GM18517 (cell line): ENCODE results near the gene ENKUR.
"Not testable (repeated sequence)": the region's sequence is repeated elsewhere in the genome, so short reads cannot be mapped to it uniquely, and the experiment has no call there.

ENCODE experiments used
- ATAC-seq: cut with Tn5 transposase; IDR thresholded peaks from one replicate; pipeline ENCODE4 v1.9.1; 2021; ENCODE audit warnings: mild to moderate bottlenecking, moderate library complexity; ENCODE audit not compliant: unreplicated experiment

ENKUR gene

DNA sequence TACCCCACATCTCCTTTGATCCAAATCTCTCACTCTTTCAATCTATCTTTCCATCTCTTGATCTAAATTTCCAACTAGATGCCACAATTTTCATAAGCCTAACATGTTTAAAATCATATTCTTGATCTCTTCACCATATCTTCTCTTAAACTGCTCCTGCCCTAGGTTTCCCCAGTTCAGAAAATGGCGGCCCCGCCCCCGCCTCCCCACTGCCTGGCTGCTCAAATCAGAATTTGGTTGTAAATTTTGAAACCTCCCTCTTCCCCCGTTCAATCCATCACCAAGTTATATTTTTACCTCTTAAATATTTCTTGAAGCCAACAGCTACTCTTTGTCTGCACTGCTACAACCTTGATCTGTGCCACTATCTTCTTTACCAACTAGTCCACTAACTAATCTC, 36.3 kb downstream of the ENKUR start:
- ATAC-seq, result no peak

DNA sequence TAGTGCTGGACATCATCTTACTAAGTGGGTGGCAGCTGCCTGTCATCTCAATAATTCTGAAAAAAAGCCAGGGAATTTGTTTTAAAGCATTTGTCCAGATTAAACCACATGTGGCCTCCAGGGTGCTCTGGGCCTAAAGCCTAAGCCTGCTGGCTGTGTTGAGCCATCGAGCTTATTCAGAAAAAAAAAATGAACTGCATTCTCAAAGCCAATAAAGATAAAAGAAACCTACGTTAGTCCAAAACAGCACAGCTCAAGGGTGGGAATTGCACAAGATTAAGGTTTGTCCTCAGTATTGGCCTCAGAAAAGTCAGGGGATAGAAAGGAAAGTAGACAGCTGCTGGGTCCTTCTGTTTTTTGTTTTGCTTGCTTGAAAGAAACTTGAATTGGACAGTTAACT, 41.0 kb downstream of the ENKUR start:
- no peak for ATAC-seq

DNA sequence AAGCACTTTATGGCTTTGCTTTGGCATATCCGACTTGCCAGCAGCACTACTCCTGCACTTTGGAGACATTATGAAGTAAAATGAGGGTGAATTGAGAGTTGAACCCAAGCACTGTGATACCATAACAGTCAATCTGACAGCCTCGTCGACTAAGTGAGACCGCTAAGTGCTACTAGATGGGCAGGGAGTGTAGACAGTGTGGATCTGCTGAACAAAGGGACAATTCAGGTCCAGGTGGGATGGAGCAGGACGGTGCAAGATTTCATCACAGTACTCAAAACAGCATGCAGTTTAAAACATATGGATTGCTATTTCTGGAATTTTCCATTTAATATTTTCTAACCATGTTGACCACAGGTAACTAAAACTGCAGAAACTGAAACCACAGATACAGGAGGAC, 42.8 kb downstream of the ENKUR start:
- no peak for ATAC-seq

DNA sequence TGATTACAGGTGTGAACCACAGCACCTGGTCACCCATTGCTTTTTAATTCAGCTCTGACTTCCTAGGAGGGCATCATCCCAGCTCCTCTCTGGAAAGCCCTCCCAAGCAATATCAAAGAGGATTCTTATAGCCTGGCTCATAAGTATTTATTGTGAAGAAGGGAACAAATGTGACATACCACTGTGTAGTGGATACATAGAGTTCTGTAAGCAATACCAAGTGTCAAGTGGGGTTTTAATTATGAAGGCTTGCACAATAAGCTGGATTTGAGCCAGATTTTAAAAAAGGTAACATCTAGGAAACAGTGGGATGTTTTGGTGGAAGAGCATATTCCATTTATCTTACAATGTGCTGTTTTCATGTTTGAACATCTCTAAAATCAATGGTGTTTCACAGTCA, 44.6 kb downstream of the ENKUR start:
- ATAC-seq, result no peak

DNA sequence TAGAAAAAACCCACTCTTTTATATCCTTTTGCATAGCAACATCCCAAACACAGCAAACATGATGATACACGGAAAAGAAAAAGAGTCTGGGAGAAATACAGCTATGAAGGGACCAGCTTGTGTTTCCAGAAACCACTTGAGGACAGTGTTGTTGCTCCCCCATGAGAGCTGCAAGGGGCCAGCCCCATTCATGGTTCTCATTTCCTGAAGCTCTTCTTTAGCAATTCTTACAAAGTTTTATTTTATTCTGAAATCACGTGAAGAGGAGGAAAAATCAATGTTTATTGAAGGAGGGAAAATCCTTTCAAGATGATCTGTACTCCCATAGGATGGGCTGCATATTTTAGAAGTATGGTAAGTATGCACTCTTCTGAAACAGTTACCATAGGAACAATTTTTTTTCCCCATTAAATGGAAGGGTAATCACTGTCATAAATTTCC, 46.1 kb downstream of the ENKUR start:
- ATAC-seq, result no peak

DNA sequence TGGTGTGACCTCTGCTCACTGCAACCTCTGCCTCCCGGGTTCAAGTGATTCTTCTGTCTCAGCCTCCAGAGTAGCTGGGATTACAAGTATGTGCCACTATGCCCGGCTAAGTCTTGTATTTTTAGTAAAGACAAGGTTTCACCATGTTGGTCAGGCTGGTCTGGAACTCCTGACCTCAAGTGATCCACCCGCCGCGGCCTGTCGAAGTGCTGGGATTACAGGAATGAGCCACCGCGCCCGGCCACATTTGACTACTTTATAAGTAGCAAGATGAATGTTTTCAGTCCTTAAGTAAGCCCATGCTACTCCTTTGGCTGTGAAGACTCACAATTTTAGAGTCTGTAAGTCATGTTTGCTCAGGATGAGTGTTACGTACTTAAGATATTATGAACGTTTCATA, 47.0 kb downstream of the ENKUR start:
- not testable (repeated sequence) for ATAC-seq

DNA sequence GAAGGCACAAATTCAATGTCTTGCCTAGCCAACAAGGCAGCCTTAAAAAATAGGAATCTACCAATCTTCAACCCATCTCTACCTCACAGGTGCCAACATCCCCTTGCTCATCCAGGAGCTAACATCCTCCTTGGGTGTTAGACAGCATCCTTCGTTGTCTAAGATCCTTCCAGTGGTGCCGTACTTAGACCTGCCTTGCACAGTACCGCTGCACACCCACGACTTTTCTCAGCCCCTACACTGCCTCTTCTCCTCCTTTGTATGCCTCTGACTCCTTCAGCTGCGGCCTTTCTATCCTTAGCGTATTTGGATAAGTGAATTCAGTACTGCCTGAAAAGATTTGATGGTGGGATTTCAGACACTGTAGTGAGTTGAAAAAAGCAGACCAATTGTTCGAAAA, 47.6 kb downstream of the ENKUR start:
- no peak for ATAC-seq

DNA sequence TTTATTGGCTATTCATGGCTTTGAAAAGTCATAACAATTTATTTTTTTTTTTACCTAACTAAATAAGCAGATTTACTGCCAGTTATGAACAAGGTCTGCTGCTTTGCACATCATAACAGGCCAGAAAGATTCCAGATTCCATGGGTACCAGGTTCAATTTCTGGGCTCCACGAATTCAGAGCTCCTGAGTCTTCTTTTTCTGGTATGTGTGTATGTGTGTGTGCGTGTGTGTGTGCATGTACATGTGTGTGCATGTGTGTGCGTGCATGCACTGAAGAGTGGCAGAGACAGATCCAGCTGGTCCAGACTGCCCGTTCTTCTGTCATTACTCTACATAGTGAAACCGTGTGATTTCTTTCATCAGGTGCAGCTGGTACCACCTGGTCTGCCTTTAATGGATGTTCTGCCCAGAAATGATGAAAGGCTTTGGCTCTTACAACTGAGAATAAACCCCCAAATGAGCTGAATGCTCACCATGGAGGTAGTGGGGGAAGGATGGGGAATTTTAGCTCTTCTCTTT, 48.9 kb downstream of the ENKUR start:
- no peak for ATAC-seq

DNA sequence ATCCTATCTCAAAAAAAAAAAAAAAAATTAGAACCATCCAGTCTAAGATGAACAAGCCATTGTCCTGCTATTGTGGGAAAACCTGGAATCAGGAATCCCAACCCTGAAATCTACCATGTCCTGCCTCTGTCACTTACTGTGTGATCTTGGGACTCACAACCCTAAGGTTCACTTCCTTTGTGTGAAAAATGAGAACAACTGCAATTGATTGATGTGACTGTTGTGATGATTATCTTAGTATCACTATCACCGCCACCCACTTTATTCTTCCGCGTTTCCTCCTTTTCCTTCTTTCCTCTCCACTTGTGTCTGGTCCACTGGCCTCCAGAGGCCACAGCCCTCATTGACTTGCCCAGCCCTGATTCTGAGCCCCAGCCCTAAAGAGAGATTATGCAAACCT, 50.9 kb downstream of the ENKUR start:
- no peak for ATAC-seq

DNA sequence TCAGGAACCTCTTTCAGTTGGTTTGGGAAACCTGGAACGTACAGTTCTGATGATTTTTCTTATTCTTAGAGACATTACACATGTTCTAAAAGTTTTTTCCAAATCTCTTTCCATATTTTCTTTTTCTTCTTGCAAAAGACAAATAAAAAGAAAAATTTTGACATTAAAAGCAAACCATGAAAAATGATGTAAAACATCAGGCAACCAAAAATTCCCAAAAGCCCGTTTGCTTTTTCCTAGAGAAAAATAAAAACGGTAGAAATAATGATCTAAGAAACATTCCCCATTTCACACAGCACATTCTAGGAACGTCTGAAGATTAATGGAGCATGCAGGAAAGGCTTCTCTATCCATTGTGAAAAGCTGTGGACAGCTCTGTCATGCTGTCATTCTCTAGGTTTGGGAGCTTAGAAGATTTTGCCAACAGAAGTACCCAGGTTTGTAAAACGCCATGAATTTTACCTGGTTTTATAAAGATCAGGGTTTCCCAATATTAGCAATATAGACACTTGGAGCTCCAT, 52.4 kb downstream of the ENKUR start:
- no peak for ATAC-seq

DNA sequence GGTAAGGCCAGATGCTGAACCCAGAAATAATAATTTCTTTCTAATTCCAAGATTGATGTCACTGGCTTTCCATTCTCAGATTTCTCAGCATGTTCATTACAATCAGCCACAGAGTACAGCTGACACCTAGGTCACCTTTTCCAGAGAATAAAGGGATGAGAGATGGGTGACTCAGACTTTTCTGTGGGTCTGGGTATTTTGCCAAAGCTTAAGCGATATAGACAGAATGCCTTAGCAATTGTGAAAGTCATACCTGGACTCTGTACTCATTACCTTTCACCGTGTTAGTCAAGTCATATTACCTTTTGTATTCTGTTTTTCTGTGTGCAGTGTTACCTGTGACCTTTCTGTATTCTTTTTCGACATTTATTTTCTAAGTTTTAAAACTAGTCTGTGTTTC, 53.0 kb downstream of the ENKUR start:
- ATAC-seq, result no peak

DNA sequence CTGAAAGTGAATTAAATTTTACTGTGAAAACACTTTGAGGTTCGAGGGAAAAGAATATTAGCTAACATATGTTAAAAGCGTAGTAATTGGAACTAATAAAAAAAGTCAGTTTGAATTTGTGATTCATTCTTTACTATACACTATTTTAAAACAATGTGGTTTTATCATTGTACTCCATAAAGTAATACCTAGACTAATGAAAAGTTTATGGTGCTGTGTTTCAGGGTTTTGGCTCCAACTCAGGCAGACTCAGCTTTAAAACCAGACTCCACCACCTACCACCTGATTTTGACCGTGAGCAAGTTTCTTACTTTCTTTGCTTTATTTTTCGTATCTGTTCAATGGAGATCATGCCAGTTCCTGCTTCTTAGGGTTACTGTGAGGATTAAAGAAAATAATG, 54.4 kb downstream of the ENKUR start:
- ATAC-seq, result no peak

DNA sequence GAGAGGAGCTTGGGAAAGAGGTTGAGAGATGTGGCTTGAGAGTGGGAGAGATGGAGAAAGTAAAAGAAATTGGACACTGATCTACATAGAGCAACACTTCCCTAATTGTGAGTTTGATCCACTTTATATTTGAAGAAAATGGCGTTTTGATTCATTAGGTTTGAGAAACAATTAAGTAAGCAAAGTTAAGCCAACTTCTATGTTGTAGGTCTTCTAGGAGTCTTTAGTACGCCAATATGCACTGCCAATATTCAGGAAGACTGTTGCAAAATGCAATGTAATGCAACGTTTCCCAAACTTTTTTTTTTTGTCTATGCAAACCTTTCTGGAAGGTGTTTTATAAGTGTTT, 56.6 kb downstream of the ENKUR start:
- no peak for ATAC-seq

DNA sequence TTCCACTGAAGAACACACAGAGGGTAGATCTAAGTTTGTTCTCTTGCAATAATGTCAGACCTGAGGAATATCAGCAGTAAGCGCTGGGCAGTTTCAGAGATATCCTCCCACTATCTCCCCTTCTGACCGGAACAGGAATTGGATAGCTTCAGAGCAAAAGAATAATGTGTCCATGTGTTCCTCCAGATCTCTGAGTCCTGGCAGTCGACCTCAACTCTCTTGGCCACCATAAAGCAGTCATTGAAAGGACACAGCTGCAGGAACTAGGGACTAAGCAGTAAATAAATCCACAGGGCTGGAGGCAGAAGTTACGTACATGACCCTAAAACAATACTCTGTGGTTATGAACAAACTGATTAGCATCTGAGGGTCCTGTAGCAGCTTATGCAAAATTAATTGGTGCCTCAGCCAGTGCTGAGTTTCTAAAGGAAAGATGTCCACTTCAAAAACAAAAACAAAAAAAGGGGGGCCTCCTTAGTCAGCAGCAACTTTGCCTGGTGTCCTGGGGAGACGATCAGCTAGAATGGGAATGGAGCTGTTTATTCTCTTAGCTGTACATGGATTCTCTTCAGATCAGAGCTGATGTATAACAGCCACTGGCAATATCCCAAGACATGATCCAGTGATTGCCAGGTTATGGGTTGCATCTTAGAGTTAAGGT, 57.1 kb downstream of the ENKUR start:
- ATAC-seq, result no peak

DNA sequence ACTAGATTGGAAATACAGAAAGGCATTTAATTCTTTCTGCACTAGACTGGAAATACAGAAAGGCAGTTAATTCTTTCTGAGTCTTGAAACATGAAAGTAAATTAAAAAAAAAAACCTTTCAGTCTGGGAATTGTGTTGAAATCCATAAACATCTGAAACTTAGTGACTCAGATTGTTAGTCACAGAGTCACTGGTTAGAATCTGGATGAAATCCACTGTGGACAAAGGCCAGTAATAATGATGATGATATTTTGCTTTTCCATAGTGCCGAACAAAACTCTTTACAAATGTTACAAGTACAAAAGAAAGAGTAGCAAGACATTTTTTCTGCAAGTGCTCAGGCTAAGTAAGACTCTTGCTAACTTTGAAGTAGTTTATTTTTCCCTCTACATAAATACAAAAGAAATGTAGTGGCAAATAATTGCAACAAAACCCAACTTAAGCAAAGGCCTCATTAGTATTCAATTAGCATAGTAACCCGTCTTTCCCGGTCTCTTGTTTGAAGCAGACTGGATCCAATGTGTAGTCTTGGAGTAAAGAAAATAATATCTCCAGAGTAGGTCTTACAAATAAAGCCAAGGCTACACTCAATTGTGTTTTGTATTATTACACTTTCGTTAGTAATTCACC, 57.8 kb downstream of the ENKUR start:
- ATAC-seq, result no peak

DNA sequence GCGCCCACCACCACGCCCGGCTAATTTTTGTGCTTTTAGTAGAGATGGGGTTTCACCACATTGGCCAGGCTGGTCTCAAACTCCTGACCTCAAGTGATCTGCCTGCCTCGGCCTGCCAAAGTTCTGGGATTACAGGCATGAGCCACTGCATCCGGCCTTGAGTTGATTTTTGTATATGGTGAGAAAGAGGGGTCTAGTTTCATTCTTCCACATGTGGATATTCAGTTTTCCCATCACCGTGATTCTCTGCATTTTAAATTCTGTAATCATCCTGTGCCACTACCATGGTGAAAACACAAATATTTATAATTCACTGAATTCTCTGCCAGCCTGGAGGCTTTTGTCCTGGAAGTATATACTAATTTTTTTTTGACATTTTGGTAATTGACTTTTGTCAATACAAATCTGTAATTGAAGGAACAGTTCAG, 58.3 kb downstream of the ENKUR start:
- ATAC-seq, result not testable (repeated sequence)

DNA sequence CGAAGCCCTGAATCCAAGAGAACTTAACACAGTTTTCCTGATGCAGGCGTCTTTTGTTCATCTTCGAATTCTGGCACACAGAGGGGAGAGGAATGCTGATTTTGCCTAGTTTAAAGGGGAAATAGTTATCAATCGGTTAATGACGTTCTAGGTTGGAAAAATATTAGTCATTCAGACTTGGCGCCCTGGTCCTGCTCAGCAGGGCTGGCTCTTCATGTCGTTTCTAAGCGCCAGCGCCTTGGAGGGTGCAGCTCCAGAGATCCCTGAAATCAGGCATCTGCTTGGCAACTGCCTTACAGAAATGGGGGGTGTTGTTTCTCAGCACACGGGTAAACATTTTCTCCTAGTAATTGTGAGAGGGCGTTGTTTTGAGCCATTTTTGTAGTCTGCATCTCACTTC, 62.3 kb downstream of the ENKUR start:
- no peak for ATAC-seq

DNA sequence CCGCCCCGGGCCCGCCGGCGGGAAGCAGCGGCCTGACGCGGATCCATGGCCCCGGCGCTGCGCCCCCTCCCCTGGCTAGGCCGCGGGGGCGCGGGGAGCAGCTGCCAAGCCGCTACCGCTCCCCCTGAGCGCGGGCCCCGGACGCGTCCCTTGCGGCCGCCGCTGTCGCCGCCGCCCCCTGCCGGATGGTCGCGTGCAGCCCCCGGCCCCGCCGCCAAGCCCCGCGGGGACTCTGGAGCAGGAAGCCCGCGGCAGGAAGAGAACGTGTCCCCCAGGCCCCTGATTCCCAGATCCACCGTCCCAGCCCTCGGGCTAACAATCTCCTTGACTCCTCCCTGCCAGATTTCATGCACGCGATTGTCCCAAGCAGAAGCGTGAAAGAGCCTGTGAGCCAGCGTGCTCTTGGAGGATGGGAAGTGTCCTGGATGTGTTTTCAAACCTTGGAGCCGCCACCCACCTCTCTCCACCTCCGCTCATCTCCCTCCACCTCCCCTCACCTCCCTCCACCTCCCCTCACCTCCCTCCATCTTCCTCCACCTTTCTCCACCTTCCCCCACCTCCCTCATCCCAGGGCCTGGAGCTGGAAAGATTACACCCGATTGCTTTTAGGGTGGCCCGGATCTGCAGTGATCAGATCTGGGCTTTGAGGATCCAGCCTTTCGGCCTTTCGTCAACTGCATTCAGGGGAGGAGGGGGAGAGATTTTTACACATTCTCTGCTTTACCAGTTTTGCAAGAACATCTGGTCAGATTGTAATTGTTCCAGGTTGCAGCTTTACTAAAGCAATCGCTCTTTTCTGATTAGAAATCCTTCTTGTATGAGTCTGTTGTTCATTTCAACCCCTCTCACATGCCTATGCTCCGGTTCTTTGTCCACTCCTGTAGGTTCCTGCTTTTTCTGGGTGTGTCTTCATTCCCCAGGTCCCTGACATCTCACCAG, 63.0 kb downstream of the ENKUR start:
- ATAC-seq, result peak; percentile 65

DNA sequence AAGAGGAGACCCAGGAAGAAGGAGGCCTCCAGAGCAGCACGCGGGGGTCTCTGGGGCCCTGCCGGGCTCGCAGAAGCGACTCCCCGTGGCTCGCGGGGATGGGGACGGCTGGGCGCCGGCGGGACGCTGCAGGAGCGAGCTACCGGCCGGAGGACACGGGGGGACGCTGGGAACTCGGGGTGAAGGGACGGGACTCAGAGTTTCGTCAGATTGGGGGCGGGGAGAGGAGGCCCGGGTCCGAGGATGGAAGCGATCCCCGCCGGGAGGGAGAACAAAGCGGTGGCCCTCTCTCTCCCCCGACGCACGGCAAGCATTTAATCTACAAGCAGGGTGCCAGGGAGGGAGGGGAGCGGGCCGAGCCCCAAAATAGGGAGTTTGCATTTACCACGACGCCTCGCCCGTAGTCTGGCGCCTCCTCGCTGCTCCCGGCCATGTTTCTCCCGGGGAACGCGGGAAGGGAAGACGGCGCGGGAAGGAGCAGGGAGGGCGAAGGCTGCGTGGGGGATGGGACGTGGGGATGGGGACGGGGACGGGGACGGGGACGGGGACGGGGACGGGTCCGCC, 63.7 kb downstream of the ENKUR start, which contains the start of gene PRTFDC1:
Gene PRTFDC1 (minus strand): TSS at position 464 of the 564 bp plus-strand sequence. CDS start 31 bp downstream, at position 433.
- ATAC-seq, result peak; percentile 39

DNA sequence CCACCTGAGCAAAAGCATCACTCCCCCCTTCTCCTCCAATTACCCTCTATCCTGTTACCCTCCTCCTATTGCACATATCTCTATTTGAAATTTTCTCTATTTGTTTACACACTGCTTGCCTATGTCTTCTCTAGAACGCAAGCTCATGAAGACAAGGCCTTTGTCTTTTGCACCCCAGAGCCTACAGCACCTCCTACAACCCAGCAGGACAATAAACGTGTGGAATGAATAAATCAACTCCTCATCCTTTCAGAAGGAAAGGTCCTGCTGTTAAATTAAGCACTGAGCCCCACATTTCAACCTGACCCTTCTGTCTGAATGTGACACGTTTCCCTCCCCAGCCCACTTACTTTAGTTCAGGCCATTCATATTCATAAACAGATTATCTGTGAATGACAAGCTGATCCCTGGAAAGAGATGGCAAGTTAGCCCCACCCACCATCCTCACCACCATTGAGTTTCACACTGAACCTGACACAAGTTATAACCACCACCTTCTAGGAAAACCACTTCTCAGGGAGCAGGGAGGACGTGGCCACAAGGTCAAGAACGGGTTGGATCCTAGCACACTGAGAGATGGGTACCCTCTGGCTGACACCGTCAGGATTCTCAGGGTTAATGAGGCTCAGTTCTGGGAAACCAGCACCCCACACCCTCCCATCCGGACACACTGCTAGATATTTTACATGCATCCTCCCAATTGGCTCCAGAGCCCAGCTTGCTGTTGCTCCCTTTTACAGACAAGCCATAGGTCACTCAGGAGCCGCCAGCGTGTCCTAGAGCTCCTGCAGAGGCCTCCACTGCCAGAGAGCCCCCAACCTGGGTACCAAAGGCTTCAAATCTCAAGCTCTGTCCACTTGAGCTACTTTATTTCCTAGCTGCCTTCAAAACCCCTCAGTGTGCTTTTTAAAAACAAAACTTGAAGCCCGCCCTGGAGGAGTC, 64.5 kb downstream of the ENKUR start:
- ATAC-seq, result no peak
